Measurements from ENCODE around the gene PCK2.

PCK2 gene

DNA sequence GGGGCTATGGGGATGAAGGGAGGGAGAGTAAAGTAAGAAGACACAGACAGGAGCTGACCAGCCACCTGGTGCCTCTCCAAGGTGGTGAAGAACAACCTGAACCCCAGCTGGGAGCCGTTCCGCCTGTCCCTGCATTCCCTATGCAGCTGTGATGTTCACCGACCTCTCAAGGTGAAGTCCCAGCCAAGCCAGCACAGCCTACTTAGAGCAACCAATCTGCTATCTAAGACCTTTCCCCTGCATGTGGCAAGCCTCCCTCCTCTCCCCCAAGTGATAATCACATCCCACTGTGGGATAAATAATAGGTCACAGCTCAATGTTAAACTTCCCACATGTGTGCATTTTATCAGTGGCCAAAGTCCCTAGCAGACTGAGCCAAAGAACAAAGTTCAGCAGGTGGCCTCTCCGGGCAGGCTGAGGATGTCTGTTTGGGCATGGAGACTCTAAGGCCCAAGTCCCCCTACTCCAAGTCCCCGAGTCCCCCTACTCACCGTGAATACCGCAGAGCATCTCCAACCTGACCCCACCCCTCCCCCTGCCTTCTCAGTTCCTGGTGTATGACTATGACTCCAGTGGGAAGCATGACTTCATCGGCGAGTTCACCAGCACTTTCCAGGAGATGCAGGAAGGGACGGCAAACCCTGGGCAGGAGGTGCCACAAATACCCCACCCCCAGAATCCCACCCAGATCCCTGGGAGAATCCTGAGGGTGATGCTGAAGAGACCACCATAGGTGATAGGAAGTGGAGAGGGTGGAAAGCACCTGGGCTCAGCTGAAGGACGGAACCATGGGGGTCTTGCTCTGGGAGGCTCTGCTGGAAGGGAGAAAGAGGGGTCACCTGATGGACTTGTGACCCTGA, 19.3 kb upstream of the PCK2 start:
- in situ Hi-C loops (cut with MboI; ENCODE audit: low sequenced_read_pairs), result no loop called here

DNA sequence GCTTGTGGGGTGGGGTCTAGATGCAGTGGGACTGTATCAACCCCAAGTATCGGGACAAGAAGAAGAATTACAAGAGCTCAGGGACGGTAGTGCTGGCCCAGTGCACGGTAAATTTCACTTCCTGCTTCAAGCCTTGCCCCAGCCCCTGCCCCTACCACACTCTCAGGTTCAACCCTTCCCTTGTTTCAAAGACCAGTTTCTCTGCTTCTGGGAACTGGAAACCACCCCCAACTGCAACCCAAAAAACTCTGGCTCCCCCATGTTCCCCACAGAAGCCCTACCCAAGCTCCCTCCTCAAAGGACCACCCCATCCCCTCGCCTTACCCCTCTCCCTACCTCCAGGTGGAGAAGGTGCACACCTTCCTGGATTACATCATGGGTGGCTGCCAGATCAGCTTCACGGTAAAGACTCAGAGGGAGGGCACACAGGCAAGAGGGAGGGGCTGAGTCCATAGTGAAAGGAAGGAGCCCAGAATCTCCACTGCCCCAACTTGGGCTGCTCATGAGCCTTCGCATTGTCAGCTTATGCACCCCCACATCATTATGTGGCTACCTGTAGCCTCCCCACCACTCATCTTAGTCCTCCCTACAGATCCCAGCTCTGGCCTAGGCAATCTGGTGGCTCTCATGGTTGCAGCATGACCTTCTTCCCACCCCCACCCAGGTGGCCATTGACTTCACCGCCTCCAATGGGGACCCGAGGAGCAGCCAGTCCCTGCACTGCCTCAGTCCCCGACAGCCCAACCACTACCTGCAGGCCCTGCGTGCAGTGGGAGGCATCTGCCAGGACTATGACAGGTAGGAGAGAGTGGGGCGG, 18.4 kb upstream of the PCK2 start:
- in situ Hi-C loops (cut with MboI; ENCODE audit: low sequenced_read_pairs), result no loop called here

DNA sequence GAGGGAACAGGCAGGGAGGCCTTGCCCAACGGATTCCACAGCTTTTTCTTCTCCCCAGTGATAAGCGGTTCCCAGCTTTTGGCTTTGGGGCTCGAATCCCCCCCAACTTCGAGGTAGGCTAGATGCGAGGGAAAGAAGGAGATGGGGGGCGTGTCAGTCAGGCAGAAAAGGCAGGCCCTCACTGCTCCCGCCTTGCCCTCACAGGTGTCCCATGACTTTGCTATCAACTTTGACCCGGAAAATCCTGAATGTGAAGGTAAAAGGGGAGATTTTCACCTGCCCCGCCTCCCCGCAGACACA, 17.9 kb upstream of the PCK2 start:
- in situ Hi-C loops (cut with MboI; ENCODE audit: low sequenced_read_pairs), result no loop called here

DNA sequence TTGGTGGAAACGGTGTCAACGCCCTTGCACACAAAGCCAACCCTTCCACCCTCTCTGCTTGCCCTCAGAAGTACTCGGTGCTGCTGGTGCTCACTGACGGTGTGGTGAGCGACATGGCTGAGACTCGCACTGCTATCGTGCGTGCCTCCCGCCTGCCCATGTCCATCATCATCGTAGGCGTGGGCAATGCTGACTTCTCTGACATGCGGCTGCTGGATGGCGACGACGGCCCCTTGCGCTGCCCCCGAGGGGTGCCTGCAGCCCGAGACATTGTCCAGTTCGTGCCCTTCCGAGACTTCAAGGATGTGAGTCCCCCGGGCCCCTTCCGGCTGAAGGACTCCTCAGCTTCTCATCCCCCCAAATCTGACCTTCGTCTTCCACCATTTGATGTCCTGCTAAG, 17.0 kb upstream of the PCK2 start:
- in situ Hi-C loops (cut with MboI; ENCODE audit: low sequenced_read_pairs), result no loop called here

DNA sequence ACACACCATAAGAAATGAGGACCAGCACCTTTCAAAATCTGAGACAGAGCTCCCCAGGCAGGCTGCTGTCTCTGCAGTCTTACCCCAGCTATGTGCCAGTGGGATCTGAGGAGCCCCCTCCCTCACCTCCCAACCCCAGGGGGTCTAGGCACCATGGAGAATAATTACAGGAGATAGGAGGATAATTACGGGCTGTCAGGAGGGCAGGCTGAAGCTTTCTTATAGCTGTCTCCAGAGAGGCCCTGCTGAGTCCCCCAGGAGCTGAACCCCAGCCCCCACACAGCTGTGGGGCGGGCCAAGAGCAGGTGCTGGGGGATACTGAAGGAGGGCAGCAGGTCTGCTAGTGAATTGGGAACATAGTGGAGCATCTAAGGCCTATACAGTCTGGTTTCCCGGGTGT, 16.0 kb upstream of the PCK2 start:
- in situ Hi-C loops (cut with MboI; ENCODE audit: low sequenced_read_pairs), result no loop called here

DNA sequence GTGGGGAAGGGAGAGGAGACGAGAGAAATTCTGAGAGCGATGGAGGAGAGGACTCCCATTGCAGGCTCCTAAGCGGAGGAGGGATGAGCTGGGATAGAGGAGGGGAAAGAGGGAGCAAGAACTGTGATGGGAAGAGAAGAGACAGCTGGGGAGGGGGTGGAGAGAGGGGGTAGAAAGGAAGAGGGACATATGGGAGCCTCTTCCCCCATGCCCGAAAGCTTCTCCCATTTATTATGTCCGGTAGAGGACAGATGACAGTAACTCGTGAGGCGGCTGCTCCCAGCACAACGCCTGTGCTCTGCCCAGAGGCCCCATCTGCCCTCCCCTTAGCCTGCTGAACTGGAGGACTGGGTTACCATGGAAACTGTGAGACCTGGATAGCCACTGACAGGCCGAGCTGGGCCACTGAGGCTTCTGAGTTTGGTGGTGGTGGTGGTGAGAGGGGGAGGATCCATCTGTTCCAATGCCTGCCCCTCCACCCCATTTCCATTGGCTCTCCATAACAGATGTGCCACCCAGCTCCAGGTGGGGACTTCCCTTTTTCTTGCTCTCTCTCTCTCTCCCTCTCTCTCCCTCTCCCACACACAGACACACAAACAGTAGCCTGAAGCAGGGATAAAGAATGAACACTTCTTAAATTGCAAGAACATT, 14.5 kb upstream of the PCK2 start:
- in situ Hi-C loops (cut with MboI; ENCODE audit: low sequenced_read_pairs), result no loop called here

DNA sequence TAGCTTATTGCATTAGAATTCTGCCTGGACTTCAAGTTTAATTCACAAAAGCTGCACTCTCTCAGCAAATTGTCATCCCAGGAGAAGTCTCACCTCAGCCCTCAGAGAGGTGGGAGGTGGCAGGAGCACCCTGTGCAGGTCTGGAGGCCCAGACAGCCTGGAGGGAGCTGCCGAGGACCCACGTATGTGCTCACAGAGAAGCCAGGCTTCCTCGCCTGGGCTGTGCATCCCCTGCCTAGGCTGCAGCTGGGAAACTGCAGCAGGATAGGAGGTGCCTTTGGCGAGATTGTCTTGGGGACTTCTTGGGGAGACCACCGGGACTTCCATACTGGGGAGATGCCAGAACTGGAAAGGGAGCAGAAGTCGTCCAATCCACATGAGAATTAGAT, 14.0 kb upstream of the PCK2 start:
- in situ Hi-C loops (cut with MboI; ENCODE audit: low sequenced_read_pairs), result no loop called here

DNA sequence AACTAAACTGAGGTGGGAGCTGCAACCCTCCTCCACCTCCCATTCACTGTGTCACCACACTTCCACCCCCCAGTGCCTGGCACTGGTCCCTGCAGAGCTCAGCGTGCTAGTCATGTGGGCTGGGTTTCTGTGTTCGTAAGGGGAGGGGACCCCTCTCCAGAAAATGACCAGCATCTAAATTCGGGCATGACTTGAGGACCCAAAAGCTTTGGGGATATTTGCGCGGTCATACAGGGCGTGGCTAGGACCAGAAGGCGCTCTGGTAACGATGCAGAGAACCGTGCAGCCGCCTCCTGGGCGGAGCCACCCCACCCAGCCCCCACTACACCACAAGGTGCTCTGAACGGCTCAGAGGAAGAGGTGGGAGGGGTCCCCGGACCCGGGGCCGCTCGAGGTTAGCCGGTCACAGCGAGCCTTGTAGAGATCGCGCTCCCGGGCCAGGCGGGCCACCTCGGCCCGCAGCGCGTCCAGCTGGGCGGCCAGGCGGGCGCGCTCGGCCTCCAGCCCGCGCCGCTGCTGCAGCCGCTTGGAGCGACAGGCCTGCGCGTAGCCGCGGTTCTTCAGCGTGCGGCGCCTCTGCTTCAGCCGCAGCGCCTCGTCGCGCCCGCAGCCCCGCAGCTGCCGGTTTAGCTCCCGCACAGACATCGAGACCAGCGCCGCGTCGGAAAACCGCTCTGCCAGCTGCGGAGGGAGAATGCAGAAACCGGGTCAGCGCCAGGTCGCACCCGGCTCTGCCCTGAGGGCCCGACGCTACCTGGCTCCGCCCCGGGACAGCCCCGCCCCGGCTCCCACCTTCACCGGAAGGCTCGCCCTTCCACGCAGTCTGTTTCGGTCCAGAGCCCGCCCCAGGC, 13.0 kb upstream of the PCK2 start:
- in situ Hi-C loops (cut with MboI; ENCODE audit: low sequenced_read_pairs), result no loop called here

DNA sequence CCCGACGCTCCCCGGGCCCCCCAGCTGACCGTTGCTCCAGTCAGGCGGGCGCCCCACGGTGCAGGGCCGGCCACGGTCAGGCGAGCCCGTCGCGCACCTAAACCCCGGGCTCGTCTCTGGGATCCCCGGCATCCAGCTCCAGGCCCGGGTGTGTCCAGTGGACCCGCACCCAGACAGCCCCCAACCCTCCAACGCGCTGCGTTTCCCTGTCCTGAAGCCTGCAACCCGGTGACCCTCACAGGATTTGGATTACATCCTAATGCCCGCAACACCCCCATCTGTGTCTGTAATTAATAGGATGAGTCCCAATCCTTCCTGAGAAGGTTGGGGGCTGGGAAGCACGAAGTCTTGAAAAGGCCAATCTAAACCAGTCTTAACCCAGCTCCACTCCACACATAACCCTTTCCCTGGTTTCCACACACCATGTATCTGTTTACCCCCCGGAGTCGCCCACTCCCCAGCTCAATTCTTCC, 12.3 kb upstream of the PCK2 start:
- in situ Hi-C loops (cut with MboI; ENCODE audit: low sequenced_read_pairs), result no loop called here

DNA sequence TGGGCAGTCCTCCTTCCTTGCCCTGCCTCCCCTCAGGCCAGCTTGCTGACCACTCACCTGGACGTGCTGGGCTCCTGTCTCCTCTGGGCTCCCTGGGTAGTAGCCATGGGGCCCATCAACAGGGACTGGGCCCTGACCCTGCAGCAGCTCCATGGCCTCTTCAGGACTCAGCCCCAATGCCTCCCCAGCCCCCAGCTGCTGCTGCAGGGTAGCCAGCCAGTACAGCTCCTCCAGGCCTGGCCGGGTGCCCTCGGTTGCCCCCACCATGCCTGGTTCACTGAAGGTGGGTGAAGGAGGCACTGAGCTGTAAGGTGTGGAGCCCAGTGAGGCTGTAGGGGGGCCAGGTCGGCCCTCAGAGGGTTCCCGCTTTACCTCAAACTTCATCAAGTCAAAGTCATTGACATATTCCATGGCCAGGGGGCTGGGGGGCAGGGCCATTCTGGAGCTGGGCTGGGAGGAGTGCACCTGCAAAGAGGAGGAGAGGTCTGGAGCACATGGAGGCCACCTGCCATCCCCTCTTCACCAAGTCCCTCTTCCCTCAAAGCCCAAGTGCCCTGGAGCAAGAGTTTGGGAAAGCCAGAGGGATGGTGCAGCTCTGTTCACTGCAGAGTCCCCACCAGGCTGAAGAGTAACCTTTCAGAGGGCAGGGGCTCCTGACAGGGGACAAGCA, 11.6 kb upstream of the PCK2 start:
- in situ Hi-C loops (cut with MboI; ENCODE audit: low sequenced_read_pairs), result no loop called here

DNA sequence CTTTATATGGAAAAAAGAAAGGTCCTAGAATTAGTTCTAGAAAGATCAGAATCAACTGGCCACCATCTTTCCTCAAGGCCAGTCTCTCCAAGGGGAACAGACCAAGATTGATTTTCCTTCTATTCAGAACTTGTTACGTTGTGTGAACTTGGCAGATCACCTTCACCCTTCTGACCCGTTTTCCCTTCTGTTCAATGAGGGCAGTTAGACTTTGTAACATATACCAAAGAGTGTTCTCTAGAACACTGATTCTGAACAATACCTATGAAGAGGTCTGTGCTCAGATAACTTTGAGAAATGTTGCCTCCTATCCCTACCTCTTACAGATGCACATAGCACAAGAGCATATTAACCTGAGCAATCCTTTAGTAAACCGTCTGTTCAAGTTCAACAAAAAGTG, 10.6 kb upstream of the PCK2 start:
- in situ Hi-C loops (cut with MboI; ENCODE audit: low sequenced_read_pairs), result no loop called here

DNA sequence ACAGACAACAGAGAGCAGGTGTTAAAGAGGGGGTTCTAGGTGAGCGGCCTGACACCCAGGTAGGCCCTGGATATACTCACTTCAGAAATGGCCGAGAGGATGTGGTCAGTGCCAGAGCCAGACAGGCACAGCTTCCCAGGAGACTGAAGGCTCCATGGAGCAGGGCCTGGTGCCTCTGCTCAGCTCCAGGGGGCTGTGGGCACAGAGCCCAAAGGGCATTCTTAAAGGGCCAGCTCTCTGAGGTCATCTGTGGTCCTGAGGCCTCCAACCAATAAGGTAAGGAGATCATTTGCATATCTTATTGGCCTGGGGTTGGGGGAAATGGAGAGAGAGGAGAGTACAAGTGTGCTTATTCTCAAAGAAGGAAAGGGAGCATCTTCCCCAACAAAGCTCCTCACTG, 9.7 kb upstream of the PCK2 start:
- in situ Hi-C loops (cut with MboI; ENCODE audit: low sequenced_read_pairs), result no loop called here

DNA sequence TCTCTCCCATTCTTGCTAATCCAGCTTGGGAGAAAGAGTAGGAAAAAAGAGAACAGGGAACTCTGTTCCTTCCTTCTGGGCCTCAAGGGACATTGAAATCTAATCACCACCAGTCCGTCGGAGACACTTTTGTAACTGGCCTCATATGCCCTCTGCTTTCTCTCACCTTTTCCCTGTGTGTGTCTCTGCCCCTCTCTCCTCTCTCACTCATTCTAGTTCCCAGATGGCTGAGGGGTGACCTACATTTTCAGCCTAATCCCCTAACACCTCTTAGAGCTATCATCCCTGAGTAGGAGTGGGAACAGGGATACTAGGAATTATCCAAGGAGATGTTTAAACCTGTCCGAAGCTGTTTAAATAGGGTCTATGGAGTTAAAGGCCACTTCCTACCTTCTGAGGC, 8.9 kb upstream of the PCK2 start:
- in situ Hi-C loops (cut with MboI; ENCODE audit: low sequenced_read_pairs), result no loop called here

DNA sequence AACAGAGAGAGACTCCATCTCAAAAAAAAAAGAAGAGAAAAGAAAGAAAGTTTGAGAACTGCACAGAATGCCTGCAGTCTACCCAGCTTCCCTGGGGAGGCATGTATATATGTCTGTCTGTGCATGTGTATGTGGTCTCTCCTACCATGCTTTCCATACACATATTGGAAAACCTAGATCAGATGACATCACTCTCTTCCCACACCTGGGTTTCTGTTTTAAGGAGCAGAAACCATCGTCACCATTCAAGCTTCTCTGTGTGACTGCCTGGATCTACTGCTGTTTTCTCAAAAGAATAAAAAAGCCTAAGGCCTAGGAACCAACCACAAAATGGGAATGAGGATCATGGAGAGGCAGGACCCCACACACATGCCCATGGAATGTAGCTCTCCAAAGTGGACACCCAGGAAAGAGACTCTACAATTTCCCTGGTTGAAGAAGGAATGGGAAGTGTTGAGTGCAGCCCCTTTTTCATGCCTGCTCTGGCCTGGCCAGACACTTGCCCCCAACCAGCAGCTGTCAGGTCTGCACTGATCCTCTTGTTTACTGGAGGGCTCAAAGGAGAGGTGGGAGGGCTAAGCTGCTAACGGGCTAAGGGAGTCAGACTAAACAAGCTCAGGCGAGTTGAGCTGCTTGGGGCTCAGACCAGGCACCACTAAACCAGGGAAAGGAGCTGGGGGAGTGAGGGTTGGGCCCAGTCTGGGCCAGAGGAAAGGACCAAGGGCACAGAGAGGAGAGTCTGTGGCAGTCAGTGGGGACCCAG, 7.7 kb upstream of the PCK2 start:
- in situ Hi-C loops (cut with MboI; ENCODE audit: low sequenced_read_pairs), result no loop called here

DNA sequence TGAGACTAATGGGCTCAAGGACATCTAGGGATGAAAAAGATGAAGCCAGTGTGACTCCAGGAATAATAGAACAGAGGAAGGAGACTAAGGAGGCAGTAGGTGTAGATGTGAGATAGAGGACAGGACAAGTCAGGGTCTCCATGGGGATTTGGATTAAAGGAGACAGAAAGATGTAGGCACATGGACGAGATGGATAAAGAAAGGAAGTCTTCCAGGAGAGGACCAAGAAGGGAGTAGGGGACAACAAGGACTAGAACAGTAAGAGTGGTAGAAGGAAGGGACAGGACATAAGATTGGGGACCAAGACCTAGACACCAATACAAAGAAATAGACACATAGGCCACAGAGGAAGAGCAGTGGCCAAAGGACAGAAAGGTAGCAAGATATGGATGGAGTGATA, 7.1 kb upstream of the PCK2 start:
- in situ Hi-C loops (cut with MboI; ENCODE audit: low sequenced_read_pairs), result no loop called here

DNA sequence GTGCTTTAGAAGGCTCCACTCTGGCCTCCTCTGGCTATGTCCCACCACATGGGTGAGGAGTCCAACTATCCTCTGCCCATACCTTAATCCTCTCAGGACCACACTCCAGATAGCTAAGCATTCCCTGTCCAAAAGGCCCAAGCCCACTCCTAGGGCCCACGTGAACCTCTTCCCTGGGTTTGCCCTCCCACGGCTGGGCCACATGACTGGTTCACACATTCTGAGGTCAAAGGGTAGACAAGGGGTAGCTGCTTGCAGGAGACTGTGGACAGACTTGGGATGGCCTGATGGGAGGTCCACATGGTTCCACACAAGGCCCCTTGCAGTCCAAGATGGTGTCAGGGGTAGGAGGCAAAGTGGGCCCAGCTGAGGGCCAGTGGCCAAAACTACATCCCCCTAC, 6.0 kb upstream of the PCK2 start:
- in situ Hi-C loops (cut with MboI; ENCODE audit: low sequenced_read_pairs), result no loop called here

DNA sequence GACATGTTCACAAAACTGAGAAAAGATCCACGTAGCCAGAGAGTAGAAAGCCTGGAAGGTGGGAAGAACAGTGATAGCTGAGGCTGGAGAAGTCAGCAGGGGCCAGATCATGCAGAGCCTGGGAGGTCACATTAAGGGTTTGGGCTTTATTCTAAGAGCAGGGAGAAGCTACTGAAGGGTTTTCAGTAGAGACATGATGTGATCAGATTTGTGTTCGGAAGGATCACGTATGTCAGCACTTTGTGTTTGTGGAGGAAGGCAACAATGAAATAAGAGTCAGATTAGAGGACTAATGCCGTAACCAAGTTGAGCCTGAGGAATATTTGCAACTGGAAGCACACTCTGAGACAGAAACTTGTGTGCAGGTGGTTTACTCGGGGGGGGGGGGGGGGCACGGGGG, 4.2 kb upstream of the PCK2 start:
- in situ Hi-C loops (cut with MboI; ENCODE audit: low sequenced_read_pairs), result no loop called here

DNA sequence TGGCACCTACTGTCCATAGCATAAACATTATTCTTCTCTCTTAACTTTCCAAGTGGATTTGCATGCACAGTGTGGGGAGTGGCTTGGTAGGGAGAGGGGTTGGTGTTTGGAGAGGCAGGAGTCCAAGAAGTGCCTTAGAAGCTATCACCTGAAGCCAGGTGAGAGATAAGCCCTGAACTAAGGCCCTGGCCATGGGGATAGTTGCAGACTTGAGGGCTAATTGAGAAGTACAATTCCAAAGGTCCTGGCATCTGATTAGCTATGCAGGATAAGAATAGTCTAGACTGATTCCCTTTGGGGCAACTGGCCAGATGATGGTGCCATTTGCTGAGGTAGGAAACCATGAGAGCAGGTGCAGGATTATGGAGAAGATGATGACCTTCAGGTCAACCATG, 2.0 kb upstream of the PCK2 start:
- in situ Hi-C loops (cut with MboI; ENCODE audit: low sequenced_read_pairs), result no loop called here

DNA sequence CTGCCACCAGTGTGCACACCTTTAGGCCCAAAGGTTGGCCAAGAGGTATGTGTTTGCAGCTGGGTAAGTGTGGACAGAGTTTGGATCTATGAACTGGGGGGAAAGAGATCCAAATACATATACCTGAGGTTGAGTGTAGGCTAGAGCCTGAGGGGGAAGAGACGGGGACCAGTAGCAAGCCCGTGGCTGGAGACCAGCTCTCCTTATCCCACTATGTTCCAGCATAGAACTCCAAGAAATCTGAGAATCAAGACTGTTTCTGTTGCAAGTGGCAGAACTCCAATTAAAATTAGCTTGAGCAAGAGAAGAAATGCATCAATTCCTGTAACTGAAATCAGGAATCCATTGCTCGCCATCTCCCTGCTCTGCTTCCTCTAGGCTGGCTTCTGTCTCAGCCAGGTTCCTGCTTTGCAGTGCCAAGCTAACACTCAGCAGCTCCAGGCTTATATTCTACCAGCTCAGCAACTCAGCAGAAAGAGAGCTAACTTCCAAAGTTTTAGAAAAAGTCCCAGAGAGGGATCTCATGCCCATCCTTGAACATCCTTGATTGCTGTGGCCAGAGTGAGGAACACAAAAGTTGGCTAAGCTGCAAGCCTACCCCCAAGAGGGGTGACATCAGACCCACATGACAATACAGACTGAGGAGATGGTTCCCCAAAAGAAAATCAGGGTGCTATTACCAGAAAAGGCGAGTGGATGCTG, 1.5 kb upstream of the PCK2 start:
- in situ Hi-C loops (cut with MboI; ENCODE audit: low sequenced_read_pairs), result no loop called here
